Gastrocnemius medialis (tissue), 4 donors: ENCODE measurements around the gene IL22RA1.

Experiments
- CTCF ChIP-seq, 5 experiments: fragments of 450-650 bp in 3 of 5; fragments of 200-600 bp in 2 of 5; sonication (generic) in 2 of 5; IDR thresholded peaks in 4 of 5; conservative IDR thresholded peaks in 1 of 5; 1 replicate in 4 of 5; 2 replicates in 1 of 5; pipeline ENCODE4 v1.5.1; 2016 to 2019; ENCODE audit warnings: antibody characterized with exemption in 5 of 5, mild to moderate bottlenecking in 3 of 5, moderate library complexity in 3 of 5
- POLR2A ChIP-seq, 2 donors: fragments of 450-650 bp; IDR thresholded peaks; one replicate each; pipeline ENCODE4 v1.6.1; 2017; ENCODE audit warnings: antibody characterized with exemption in 2 of 2, mild to moderate bottlenecking in 2 of 2, moderate library complexity in 2 of 2

DNA sequence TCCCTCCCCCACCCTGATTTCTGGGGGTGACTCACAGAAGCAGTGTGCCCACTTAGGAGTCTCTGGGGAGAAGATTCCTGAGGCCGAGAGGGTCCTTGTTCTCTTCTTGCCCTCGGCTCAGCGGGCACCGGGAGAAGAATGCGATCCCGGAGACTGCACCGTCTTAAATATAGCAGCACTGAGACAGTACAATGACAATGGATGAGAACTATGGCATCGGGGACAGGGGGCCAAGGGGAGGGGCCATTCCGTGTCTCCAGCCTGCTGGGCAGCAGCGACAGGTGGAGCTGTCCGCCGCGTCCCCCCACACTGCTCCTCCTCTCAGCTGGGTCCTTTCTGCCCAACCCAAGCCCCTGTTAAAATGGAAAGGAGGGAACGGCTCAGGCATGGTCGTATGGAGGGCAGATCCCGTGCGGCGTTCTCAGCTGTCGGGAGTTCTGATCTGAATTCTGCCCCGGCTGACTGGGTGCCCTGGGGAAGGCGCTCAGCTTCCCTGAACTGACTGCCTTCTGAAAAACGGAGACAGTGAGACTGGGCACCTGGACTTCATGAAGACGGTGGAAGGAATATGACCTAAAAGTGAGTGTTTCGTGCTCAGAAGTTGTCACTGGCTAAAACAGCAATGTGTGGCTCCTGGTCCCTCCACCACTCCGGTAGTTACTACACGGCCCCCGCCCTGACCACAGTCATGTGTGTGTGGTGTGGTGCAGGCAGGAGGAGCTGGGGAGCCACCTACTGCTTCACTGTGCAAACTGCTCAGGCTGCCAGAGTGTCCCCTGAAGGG is 30.8 kb downstream of the IL22RA1 start, which contains the start of gene MYOM3:
- TF ChIP-seq CTCF (IDR thresholded peaks at IDR 0.05 in 4 of 5, conservative IDR thresholded peaks at IDR 0.05 in 1 of 5) = peak; percentile 59 to 82 (median 79)
- TF ChIP-seq POLR2A (IDR thresholded peaks at IDR 0.05) = peak; percentile 45 to 80
